A549 treated with AZD2906 at 1 μM for 4 hours (cell line): ENCODE results near the gene AGA. TPM values are rescaled to one million over a fixed set of nuclear protein-coding genes. Genes with fewer than 3 reads are reported as not detected.

Experiments
- total RNA-seq: library from RNA; stranded (reverse); fragments of 200-300 nt; extraction: Qiagen RNA extraction; gene quantifications from 5 replicates; pipeline ENCODE4 v1.2.3, GENCODE V29; 2022

Gene AGA
- total RNA-seq = 16.0 to 33.7 TPM (median 17.8 TPM) in 5 replicates

DNA sequence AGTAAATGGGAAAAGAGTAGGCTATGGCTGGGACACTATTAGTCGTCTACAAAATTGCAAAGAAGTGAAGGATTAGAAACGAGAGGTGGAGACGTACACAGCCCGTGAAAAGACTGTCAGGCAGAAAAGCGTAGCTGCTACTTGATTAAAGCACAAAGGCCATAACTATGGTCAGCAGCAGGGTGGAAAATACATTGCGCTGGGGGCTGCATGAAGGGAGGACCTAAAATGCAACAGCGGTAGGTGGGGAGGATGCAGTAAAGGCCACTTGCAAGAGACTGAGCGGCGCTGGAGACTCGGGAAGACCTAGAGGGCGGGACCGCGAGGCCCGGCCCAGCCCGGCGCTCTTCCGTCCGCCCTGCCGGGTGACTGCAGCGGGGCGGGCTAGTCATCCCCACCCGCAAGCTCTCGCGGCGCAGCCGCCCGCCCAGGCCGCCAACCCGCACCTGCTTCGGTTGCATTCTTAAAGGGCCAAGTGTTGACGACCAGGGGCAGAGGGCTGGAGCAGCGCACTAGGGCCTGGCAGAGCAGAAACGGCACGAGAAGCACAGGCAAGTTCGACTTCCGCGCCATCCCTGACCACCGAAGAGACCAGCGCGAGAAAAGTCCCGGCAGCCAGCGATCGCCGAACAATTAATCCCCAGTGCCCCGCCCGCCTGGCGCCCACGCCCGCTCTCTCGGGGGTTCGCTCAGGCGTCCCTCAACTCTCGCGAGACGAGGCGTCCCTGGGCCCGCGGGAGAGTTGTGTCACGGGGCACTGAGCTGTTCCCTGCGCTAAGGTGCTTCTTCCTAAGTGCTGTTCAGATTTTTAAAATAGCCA, at the start of gene AGA:
TSS of gene AGA (minus strand) at position 635 of the 820 bp plus-strand sequence. CDS start at position 573, 62 bp downstream.

Other genes with a start within 250 kb of the AGA start
- gene NEIL3, start 132.6 kb downstream of the AGA start, total RNA-seq = 7.1 to 8.0 TPM (median 7.6 TPM) in 5 replicates